HG03469 (cell line): Measurements from ENCODE around the gene CYP4F22.
"Not testable (repeated sequence)": the region's sequence is repeated elsewhere in the genome, so short reads cannot be mapped to it uniquely, and the experiment has no call there.

ENCODE experiments used
- ATAC-seq: cut with Tn5 transposase; IDR thresholded peaks from one replicate; pipeline ENCODE4 v1.9.1; 2021; ENCODE audit warnings: mild to moderate bottlenecking, moderate library complexity, moderate number of reproducible peaks; ENCODE audit not compliant: unreplicated experiment

The CYP4F22 gene

DNA sequence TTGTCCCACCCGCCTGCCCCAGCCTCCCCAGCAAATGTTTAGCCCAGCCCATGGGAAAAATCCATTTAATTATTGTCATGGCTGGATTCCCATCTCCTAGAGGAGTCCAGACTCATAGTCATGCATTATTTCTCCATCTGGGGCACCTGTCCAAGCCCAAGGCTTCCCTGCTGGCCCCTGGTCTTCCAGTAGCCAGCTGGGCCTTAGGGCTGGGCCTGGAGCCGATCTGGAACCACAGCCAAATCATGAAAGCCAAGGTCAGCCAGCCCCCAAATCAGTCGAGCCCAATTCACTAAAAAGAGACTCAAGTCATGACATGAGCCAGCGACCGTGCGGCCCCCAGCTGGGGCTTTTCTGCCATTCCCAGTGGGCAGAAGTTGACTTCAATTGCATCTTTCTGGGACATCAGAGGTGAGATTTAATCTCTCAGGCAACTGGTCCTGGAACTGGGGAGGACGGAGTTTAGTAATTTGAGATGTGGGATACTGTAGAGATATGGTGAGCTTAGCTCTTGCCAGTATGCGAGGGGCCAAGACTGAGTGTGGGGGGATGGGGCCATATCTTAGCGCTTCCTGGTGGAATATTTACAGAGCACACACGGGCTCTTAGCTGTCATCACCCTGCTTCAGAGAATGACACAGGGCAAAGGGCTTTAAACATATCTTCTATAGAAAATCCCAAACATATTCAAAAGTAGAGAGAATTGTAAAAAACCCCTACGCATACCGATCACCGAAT lies 19.7 kb upstream of the CYP4F22 start:
- no peak for ATAC-seq

DNA sequence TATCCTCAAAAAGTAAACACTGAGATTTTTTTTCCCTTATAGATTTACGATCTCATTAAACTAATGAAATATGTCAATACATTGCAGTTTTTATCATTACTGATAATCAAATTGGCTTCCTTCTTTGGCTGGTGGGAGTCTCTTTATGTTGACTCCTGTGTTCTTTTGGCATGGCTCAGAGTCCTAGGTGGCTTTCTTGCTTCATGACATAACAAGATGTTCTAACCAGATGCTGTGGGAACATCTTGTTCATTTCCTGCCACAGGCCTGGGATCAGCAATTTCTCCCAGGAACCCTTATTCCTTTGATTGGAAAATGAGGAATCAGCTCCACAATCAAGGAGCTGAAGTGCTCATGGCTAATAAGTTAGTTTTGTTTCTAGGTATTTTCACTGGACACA lies 13.2 kb upstream of the CYP4F22 start:
- no peak for ATAC-seq

GRCh38 chr19:15498156-15498858 lies 10.0 kb upstream of the CYP4F22 start:
- no peak for ATAC-seq

DNA sequence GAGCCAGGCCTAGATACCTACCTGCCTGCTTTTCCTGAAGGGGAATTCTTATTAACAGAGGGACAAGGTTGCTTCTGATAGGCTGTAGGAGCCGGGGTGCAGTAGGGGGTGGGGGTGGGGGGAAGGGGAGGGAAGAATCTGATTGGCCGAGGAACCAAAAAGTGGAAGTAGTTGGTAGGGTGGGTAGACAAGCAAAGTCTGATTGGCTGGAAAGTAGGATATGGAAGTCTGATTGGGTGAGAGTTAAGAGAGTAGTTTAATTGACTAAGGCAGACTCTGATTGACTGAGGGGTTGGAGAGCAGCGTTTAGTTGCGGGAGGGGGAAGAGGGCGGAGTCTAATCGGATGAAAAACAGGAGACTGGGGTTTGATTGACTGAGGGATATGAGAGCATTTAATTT lies 9.4 kb upstream of the CYP4F22 start:
- ATAC-seq, result no peak

- no peak for ATAC-seq
Observed at GRCh38 chr19:15501596-15501995, 6.7 kb upstream of the CYP4F22 start.

DNA sequence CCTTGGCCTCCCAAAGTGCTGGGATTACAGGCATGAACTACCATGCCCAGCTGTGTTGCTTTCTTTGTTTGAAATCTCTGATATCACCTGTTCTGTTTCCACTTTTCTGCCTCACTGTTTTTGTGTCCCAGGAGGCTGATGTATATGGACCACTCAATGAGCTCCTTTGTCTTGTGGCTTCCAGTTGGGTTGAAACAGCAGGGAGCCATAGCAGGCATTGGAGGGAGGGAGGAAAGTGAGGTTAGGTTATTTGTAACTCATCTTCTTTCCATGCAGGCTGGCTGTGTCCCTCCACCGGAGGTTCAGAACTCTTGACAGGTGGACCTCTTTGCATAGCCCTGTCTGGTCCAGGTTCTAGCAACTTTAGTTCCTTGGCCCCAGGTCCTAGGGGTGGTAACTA lies 6.1 kb upstream of the CYP4F22 start:
- ATAC-seq, result no peak

GRCh38 chr19:15506074-15506571 lies 2.2 kb upstream of the CYP4F22 start:
- no peak for ATAC-seq

DNA sequence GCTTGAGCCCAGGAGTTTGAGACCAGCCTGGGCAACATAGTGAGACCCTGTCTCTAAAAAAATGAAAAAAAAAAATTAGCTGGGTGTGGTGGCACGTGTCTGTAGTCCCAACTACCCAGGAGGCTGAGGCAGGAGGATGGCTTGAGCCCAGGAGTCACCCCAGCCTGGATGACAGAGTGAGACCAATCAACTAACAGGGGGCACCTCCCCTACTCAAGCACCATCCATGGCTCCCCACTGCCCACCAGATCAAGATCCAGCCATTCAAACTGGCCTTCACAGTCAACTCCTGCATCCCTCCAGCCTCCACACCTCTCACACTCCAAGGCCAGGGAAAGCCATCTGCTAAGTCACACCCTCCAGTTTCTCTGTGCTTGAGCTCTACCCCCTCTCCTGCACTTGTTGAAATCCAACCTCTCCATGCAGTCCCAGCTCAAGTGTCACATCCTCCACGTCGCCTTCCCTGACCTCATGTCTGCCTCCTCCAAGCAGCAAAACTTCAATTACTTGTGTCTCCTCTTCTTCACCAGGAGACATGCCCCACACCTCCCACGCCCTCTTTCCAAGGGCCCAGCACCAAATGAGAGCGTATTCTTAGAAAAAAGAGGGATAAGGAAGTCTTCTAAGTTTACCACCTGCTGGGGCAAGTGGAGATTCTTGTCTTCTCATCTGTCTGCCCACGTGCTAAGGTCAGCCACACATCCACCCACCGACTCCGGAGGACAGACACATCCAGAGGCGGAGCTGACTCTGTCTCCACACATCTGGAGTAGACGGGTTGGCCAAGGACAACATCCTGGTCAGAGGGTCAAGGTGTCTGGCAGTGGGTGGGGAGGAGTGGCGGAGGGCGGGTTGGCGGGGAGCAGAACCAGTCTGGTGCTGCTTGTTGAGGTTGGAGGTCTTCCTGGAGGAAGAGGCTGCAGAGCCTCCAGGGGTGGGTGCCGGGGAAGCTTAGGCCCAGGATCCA lies 974 bp upstream of the CYP4F22 start:
- ATAC-seq, result no peak

DNA sequence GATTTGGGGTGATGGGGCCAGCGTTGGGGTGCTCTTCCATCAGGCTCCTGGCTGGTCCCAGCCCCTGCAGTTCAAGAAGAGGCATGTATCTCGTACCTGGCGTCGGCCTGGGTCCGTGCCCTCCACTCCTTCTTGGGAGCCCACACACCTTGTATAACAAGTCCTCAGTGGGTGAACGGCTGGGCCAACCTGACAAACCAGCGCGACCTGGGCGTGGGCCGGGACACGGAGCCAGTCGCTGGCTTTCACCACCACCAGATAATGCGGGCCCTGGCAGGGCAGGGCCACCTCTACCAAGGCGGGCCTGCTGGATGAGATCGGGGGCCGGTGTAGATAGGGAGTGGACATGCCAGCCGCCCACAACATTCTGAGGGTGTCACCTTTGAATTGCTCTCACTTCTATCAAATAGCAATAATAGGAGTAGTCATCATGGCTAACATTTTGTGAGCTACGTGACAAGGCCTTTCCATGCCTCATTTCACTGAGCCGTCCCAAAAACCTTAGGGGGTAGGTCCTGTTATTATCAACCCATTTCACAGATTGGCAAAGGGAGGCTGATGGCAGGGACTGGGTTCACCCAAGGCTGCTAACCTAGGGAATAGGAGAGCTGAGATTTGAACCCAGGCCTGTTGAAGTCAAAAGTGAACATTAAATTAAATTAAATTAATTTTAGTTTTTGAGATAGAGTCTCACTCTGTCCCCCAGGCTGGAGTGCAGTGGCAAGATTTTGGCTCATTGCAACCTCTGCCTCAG lies 3.5 kb downstream of the CYP4F22 start:
- no peak for ATAC-seq

- ATAC-seq, result not testable (repeated sequence)
Observed at GRCh38 chr19:15515227-15515625, 6.9 kb downstream of the CYP4F22 start.

DNA sequence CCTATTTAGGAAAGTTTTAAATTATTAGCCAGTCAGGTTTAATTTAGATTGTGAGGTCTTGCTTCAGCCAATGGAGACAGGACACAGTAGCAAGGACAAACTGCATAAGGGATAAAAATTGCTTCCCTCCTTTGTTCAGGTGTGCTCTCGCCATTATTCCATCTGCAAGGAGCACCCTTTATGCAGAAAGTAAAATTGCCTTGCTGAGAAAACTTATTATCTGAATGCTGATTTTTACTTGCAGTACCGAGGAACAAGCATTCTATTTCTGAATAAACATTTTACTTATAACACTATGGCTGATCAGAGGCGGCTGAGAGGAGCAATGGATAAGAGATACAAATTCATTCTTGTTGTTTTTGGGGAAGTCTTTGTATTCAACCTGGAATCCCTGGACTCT lies 8.0 kb downstream of the CYP4F22 start:
- ATAC-seq, result no peak

DNA sequence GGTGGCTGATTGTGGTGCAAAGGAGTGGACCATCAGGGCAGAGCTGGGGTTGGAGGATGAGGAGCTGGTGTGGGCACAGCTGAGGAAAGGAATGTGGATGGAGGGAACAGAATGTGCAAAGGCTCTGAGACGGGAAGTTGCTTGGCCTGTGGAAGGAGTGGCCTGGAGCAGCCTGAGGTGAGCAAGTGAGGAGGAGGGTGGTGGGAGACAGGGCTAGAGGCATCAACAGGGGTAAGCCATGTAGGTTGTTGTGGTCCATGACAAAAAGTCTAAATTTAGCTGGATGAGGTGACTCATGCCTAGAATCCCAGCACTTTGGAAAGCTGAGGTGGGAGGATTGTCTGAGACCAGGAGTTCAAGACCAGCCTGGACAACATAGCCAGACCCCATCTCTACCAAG lies 9.5 kb downstream of the CYP4F22 start:
- no peak for ATAC-seq

DNA sequence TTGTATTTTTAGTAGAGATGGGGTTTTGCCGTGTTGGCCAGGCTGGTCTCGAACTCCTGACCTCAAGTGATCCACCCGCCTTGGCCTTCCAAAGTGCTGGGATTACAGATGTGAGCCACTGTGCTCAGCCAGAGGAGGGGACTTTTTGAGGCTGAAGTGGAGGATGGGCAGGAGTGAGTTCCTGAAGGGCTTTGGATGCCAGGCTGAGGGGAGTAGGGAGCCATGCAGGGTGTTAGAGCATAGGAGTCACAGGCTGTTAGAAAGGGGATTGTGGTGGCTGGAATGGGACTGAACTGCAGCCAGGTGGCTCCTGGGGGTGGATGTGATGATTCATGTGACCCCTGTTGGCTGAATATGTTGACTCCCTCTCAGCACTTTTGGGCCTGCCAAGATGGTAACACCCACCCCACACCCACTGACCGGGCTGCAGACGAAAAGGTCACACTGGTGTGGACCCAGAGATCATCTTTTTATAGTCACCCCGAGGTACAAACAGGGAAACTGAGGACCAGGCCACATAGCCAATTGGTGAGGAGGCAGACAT lies 11.2 kb downstream of the CYP4F22 start:
- no peak for ATAC-seq

GRCh38 chr19:15524781-15525180 lies 16.5 kb downstream of the CYP4F22 start:
- ATAC-seq, result no peak

DNA sequence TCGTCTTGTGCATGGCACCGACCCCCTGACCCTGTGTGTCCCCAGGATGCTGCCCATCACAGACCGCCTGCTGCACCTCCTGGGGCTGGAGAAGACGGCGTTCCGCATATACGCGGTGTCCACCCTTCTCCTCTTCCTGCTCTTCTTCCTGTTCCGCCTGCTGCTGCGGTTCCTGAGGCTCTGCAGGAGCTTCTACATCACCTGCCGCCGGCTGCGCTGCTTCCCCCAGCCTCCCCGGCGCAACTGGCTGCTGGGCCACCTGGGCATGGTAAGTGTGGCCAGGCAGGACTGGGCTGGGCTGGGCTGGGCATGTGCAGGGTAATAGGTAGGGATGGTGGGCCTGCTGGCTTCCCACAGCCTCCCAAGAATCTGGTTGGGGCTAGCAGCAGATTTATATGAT lies 17.0 kb downstream of the CYP4F22 start:
- no peak for ATAC-seq

- ATAC-seq, result no peak
Observed at GRCh38 chr19:15526408-15526807, 18.1 kb downstream of the CYP4F22 start.

GRCh38 chr19:15527705-15528104 lies 19.4 kb downstream of the CYP4F22 start:
- ATAC-seq, result no peak

GRCh38 chr19:15529774-15530372 lies 21.5 kb downstream of the CYP4F22 start:
- no peak for ATAC-seq

- no peak for ATAC-seq
Observed at GRCh38 chr19:15532779-15533521, 24.6 kb downstream of the CYP4F22 start.
